ENCODE measurements around the gene MICOS13.

DNA sequence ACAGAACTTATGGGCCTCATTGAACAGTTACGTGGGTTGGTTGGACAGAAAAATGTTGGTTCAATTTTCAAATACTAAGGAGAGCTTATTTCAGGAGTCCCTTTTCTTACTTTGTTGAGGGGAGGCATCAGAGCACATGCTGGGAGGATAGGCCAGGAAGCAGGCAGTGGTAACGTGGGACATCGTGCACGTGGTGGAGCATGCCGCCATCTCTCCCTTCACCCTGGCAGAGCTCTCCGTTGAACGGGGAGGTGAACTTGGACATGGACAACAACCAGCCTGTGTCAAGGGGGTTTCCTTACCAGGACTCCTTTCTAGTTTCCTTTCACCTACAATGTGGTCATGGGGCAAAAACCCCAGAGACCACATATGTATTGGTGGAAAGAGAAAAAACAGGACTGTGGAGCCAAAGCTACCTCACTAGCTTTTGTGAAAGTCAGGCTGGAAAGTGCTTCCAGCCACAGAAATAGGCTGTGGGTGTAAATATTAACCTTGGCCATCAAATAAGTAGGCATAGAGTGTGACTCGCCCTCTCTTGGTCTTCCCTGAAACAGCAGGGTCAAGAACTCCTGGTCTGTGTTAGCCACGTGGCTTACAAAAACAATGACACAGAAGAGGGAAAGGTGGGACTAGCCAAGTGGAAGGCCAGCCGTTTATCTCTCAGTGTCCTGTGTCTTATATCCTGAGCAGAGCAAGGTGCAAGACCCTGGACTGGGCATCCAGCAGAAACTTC is 14.4 kb downstream of the MICOS13 start:
- TF ChIP-seq GATA3 (IDR thresholded peaks at IDR 0.05; ENCODE audit: low read depth, low read length) (no peak), GATA2 (IDR thresholded peaks at IDR 0.05; ENCODE audit: low read depth, low read length) (no peak)

All from SH-SY5Y (cell line).